ENCODE measurements around the gene XRCC3. TPM values are rescaled to one million over a fixed set of nuclear protein-coding genes. Genes with fewer than 3 reads are reported as not detected.

The XRCC3 gene
- polyA plus RNA-seq, 3 donors = 0.66 to 8.1 (median 2.0) TPM

DNA sequence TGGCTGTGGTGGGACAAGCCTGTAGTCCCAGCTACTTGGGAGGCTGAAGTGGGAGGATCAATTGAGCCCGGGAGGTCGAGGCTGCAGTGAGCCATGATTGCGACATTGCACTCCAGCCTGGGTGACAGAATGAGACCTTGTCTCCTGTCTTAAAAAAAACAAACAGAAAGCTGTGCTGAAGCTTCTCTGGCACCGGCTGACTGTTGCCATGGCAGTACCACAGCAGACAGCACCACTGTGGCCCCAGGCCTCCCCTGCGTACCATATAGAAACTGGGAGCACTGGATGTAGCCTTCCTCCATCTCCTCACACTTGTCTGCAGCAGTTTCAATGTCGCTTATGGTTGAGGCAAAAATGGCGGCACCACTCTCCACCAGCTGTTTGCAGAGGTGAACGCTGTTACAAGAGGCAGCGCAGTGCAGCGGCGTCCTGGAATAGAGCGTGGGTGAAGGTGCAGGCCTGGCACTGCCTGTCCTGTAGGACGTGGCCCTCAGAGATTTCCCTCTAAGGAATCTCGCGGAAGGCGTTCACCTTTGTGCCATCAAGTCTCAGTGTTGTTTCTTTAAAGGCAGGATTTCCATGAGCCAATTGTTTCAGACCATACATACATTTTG, 22.3 kb upstream of the XRCC3 start:
- TF ChIP-seq, protein P1, sequence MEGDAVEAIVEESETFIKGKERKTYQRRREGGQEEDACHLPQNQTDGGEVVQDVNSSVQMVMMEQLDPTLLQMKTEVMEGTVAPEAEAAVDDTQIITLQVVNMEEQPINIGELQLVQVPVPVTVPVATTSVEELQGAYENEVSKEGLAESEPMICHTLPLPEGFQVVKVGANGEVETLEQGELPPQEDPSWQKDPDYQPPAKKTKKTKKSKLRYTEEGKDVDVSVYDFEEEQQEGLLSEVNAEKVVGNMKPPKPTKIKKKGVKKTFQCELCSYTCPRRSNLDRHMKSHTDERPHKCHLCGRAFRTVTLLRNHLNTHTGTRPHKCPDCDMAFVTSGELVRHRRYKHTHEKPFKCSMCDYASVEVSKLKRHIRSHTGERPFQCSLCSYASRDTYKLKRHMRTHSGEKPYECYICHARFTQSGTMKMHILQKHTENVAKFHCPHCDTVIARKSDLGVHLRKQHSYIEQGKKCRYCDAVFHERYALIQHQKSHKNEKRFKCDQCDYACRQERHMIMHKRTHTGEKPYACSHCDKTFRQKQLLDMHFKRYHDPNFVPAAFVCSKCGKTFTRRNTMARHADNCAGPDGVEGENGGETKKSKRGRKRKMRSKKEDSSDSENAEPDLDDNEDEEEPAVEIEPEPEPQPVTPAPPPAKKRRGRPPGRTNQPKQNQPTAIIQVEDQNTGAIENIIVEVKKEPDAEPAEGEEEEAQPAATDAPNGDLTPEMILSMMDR (IDR thresholded peaks at IDR 0.05) = no peak
- 96% methylated on average over 13 of the region's 16 CpGs for WGBS (ENCODE audit: insufficient coverage)
- H4K20me1 ChIP-seq (ENCODE audit: insufficient read depth, low read length) = no peaks in the 10 kb centered on the region
- no peak overlapping the region for H3K4me2 ChIP-seq (replicated peaks; ENCODE audit: extremely low read depth, low read length, poor library complexity, severe bottlenecking)
- Mint-ChIP-seq H3K36me3 (peaks cover 18 to 23% of the 10 kb centered on the region in 2 donors), H3K27me3 (ENCODE audit: low read depth in 3 of 3) (peaks cover 3 to 4% (median 4%) of the 10 kb centered on the region in 3 donors), H3K4me3 (no peak overlapping the region), H3K9me3 (no peaks in the 10 kb centered on the region), H3K4me1 (peaks cover 7% of the 10 kb centered on the region), H3K27ac (no peak overlapping the region)
- H3K9me3 ChIP-seq (replicated peaks in 1 of 2; ENCODE audit: control insufficient read depth in 1 of 2, insufficient read depth in 1 of 2, low read length in 2 of 2) = no peaks in the 10 kb centered on the region
- no peak overlapping the region for H3K27ac ChIP-seq (ENCODE audit: low read depth in 1 of 2, low read length in 2 of 2)
- no peak overlapping the region for H3K9ac ChIP-seq (ENCODE audit: insufficient read depth, low read length, poor library complexity, severe bottlenecking)
- H3K27me3 ChIP-seq (ENCODE audit: control insufficient read depth in 2 of 2, insufficient read depth in 2 of 2, low read length in 2 of 2) = no peaks in the 10 kb centered on the region
- intact Hi-C loops (cut with micrococcal nuclease) = no loop called here
- no peak overlapping the region for H3K4me3 ChIP-seq (replicated peaks in 1 of 3; ENCODE audit: low read depth in 2 of 3, low read length in 3 of 3)
- peaks cover 9 to 18% of the 10 kb centered on the region in 2 donors for H3K36me3 ChIP-seq (replicated peaks in 1 of 2; ENCODE audit: control insufficient read depth in 1 of 2, insufficient read depth in 2 of 2, low read length in 2 of 2)
- H2AFZ ChIP-seq (ENCODE audit: insufficient read depth, low read depth, low read length, poor library complexity, severe bottlenecking) = no peak overlapping the region
- no peak for DNase-seq
- H3K4me1 ChIP-seq (ENCODE audit: control insufficient read depth in 1 of 2, insufficient read depth in 2 of 2, low read length in 2 of 2) = no peaks in the 10 kb centered on the region
- H3K79me2 ChIP-seq (ENCODE audit: insufficient read depth, low read length) = no peaks in the 10 kb centered on the region

DNA sequence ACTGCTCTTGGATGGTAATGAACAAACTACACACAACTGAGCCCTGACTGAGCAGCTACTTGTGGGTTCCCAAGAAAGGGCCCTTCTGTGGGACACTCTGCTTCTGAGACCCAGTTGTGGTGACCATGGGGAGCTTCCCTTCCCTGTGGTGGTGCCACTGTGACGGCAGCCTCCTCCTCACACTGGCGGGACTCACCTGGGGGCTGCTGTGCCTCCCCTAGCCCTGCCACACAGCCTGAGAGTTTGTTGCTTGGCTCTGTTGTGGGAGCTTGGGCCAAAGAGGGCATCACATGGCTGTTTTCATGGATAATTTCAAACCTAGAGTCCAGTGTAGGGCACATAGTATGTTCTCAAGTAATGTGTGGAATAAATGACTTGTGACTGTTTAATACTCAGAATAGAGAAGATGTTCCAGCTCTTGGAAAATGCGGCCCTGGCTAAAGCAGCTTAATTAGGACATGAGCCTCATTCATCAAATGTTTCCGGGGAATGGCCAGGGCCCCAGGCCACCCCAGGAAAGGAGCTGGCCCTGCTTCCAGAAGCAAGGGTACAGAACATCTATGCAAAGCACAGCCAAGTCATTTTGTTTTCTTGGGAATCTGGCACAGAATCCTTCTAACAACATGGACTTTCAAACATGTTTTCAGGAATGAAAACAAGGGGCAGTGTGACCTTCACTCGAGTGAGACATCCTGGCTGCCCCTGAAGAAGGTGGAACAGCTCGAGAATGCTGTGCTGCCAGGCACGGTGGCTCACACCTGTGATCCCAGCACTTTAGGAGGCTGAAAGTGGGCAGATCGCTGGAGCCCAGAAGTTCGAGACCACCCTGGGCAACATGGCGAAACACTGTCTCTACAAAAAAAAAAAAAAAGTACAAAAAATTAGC, 21.5 kb upstream of the XRCC3 start:
- no peak for DNase-seq
- TF ChIP-seq, protein P1 (IDR thresholded peaks at IDR 0.05) = no peak
- H3K4me3 Mint-ChIP-seq = no peak overlapping the region
- Histone ChIP-seq H2AFZ (ENCODE audit: insufficient read depth, low read depth, low read length, poor library complexity, severe bottlenecking) (no peak overlapping the region), H3K36me3 (replicated peaks in 1 of 2; ENCODE audit: control insufficient read depth in 1 of 2, insufficient read depth in 2 of 2, low read length in 2 of 2) (peaks cover 11 to 21% of the 10 kb centered on the region in 2 donors), H3K79me2 (ENCODE audit: insufficient read depth, low read length) (no peaks in the 10 kb centered on the region), H4K20me1 (ENCODE audit: insufficient read depth, low read length) (no peaks in the 10 kb centered on the region), H3K27ac (ENCODE audit: low read depth in 1 of 2, low read length in 2 of 2) (no peak overlapping the region), H3K4me1 (ENCODE audit: control insufficient read depth in 1 of 2, insufficient read depth in 2 of 2, low read length in 2 of 2) (no peaks in the 10 kb centered on the region), H3K27me3 (ENCODE audit: control insufficient read depth in 2 of 2, insufficient read depth in 2 of 2, low read length in 2 of 2) (no peaks in the 10 kb centered on the region), H3K4me2 (replicated peaks; ENCODE audit: extremely low read depth, low read length, poor library complexity, severe bottlenecking) (no peak overlapping the region), H3K9me3 (replicated peaks in 1 of 2; ENCODE audit: control insufficient read depth in 1 of 2, insufficient read depth in 1 of 2, low read length in 2 of 2) (no peaks in the 10 kb centered on the region), H3K4me3 (replicated peaks in 1 of 3; ENCODE audit: low read depth in 2 of 3, low read length in 3 of 3) (no peak overlapping the region), H3K9ac (ENCODE audit: insufficient read depth, low read length, poor library complexity, severe bottlenecking) (no peak overlapping the region)
- WGBS (ENCODE audit: insufficient coverage) = 96% methylated on average over 5 of the region's 10 CpGs
- H3K27me3 Mint-ChIP-seq (ENCODE audit: low read depth in 3 of 3) = peaks cover 3 to 4% (median 4%) of the 10 kb centered on the region in 3 donors
- peaks cover 18 to 29% of the 10 kb centered on the region in 2 donors for H3K36me3 Mint-ChIP-seq
- intact Hi-C loops (cut with micrococcal nuclease) = no loop called here
- H3K4me1 Mint-ChIP-seq = peaks cover 7% of the 10 kb centered on the region
- no peak overlapping the region for H3K27ac Mint-ChIP-seq
- H3K9me3 Mint-ChIP-seq = no peaks in the 10 kb centered on the region
